HG03378 (cell line): ENCODE measurements around the gene IQCF5.
"Not testable (repeated sequence)": the region's sequence is repeated elsewhere in the genome, so short reads cannot be mapped to it uniquely, and the experiment has no call there.

Experiments
- ATAC-seq: cut with Tn5 transposase; IDR thresholded peaks from one replicate; pipeline ENCODE4 v1.9.1; 2021; ENCODE audit warnings: mild to moderate bottlenecking, moderate library complexity; ENCODE audit not compliant: unreplicated experiment

IQCF5 gene

GRCh38 chr3:51875501-51875900 lies at the start of gene IQCF5:
IQCF5 (minus strand) TSS chr3:51875601; CDS start chr3:51875531, 70 bp downstream.
- ATAC-seq, result no peak

GRCh38 chr3:51921081-51921578 lies 45.7 kb upstream of the IQCF5 start:
- ATAC-seq, result no peak

- no peak for ATAC-seq
These were observed 41.0 kb upstream of the IQCF5 start for GRCh38 chr3:51916418-51916817.

- ATAC-seq, result no peak
These were observed 32.6 kb upstream of the IQCF5 start for GRCh38 chr3:51908026-51908425.

- no peak for ATAC-seq
These were observed 28.8 kb upstream of the IQCF5 start for GRCh38 chr3:51904034-51904823.

GRCh38 chr3:51902361-51902760 lies 27.0 kb upstream of the IQCF5 start:
- not testable (repeated sequence) for ATAC-seq

GRCh38 chr3:51900043-51900442 lies 24.6 kb upstream of the IQCF5 start:
- not testable (repeated sequence) for ATAC-seq

- no peak for ATAC-seq
These were observed 22.0 kb upstream of the IQCF5 start for GRCh38 chr3:51897391-51897790.

GRCh38 chr3:51896607-51897305 lies 21.4 kb upstream of the IQCF5 start:
- no peak for ATAC-seq

GRCh38 chr3:51894939-51895338 lies 19.5 kb upstream of the IQCF5 start:
- ATAC-seq, result no peak

GRCh38 chr3:51894391-51894790 lies 19.0 kb upstream of the IQCF5 start:
- no peak for ATAC-seq

GRCh38 chr3:51891242-51892039 lies 16.0 kb upstream of the IQCF5 start:
- no peak for ATAC-seq

- ATAC-seq, result no peak
These were observed 13.2 kb upstream of the IQCF5 start for GRCh38 chr3:51888463-51889105.

- ATAC-seq, result no peak
These were observed 12.2 kb upstream of the IQCF5 start for GRCh38 chr3:51887620-51888019.

GRCh38 chr3:51886447-51886846 lies 11.0 kb upstream of the IQCF5 start:
- ATAC-seq, result no peak

GRCh38 chr3:51879937-51880336 lies 4.5 kb upstream of the IQCF5 start:
- no peak for ATAC-seq

- no peak for ATAC-seq
These were observed 785 bp upstream of the IQCF5 start for GRCh38 chr3:51876186-51876585.

- ATAC-seq, result no peak
These were observed 512 bp downstream of the IQCF5 start for GRCh38 chr3:51874889-51875288.

GRCh38 chr3:51874411-51874810 lies 990 bp downstream of the IQCF5 start:
- ATAC-seq, result no peak

GRCh38 chr3:51873876-51874275 lies 1.5 kb downstream of the IQCF5 start:
- ATAC-seq, result no peak

- ATAC-seq, result no peak
These were observed 2.1 kb downstream of the IQCF5 start for GRCh38 chr3:51873253-51873766.
